H1 (cell line): ENCODE measurements around the gene CD248. TPM values are rescaled to one million over a fixed set of nuclear protein-coding genes. Genes with fewer than 3 reads are reported as not detected.

Source experiments
- SUZ12 ChIP-seq: fragments of 200-600 bp; sonication (generic); IDR thresholded peaks from 2 replicates; pipeline ENCODE4 v1.6.1; 2012; ENCODE audit warnings: mild to moderate bottlenecking, inconsistent platforms, low read length, moderate library complexity, mixed read lengths
- TEAD4 ChIP-seq: IDR thresholded peaks from 2 replicates; pipeline ENCODE4 v1.6.1; 2012; ENCODE audit warnings: low read depth, low read length, inconsistent platforms, mixed read lengths
- polyA plus RNA-seq, 7 experiments: library from polyadenylated mRNA; depleted of rRNA in 3 of 7; stranded (reverse) in 5 of 7; unstranded in 2 of 7; fragments of >200 nt in 5 of 7; fragments of 200-250 nt in 2 of 7; gene quantifications; 1 replicate in 5 of 7; 2 replicates in 1 of 7; 4 replicates in 1 of 7; pipeline versions ENCODE4 v1.2.1 to v1.2.3, GENCODE V29; 2011 to 2013; ENCODE audit warnings: missing spikeins in 2 of 7, mixed read lengths in 2 of 7
- total RNA-seq: library from RNA; stranded (reverse); fragmentation: NEBNext Ultra II Directional; extraction: Animal tissue kit (Norgen Biotek cat#: 25700); gene quantifications from 2 replicates; pipeline ENCODE4 v1.2.1, GENCODE V29; 2021

Gene CD248
- total and polyA plus RNA-seq, 2 of the 8 experiments (the other 6 are each of a cell fraction or from before 2014, with no cell fraction given) = 2.7 to 3.9 TPM

DNA sequence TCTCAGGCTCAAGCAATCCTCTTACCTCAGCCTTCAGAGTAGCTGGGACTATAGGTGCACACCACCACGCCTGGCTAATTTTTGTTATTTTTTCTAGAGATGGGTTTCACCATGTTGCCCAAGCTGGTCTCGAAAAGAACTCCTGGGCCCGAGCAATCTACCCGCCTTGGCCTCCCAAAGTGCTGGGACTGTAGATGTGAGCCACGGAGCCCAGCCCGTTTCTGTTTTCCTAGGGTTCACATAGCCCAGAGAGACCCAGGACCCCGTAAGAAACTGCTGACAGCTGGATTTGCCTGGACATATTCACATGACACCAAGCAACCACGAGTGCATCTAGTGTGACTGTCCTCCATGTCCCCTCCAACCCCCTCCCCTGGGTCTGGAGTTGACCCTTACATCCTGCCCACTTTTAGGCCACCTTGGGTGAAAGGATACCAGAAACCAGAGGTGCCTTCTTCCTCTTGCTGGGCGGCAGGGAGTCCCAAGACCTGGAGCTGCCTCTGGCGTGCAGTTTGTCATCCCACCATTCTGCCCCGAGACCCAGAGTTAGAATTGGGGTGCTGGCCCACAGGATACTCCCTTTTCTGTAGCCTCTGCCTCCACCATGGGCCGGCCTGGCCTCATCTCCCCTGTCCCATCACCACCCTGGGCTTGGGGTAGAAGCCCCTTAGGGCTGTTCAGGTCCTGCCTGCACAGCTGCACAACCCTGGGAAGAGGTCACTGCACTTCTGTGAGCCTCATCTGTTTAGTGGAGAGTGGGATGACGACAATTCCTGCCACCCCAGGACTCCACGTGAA lies 23.0 kb upstream of the CD248 start (continued):
- TF ChIP-seq TEAD4 = no peak
- TF ChIP-seq SUZ12 = no peak
